ENCODE data around the gene FAM221B. TPM values are rescaled to one million over a fixed set of nuclear protein-coding genes. Genes with fewer than 3 reads are reported as not detected.

FAM221B gene
- total and polyA plus RNA-seq, 2 experiments from 2014 or later: 0.47 TPM; not detected in 1

DNA sequence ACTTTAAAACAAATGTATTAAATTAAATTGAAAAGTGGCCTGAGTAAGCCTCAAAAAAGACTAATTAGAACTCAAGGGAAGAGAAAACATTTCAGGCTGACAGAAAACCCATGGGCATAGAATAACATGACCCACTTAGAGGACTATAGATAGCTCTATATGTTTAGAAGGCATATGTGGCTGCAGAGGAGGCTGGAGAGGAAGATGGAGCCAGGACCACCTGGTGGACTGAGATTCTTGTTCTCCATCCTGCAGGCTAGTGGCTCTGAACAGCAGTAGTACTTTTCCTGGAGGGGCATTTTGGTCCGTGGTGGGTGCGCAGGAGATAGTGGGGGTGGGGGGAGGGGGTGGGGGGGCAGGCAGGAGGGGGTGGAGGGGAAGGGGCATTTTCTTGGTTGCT, 47.5 kb downstream of the FAM221B start:
- no peak overlapping the region for H3K27ac ChIP-seq (ENCODE audit: low read depth)
- TF ChIP-seq CREB1 (CRISPR knock-in tag; IDR thresholded peaks at IDR 0.05; ENCODE audit: low read depth) (no peak), JUNB (IDR thresholded peaks at IDR 0.05; ENCODE audit: unreplicated experiment) (no peak), EZH2phosphoT487 (IDR thresholded peaks at IDR 0.05; ENCODE audit: unreplicated experiment) (no peak), POLR2AphosphoS5 (IDR thresholded peaks at IDR 0.05; ENCODE audit: low read depth) (no peak)
- TF ChIP-seq, protein P1, sequence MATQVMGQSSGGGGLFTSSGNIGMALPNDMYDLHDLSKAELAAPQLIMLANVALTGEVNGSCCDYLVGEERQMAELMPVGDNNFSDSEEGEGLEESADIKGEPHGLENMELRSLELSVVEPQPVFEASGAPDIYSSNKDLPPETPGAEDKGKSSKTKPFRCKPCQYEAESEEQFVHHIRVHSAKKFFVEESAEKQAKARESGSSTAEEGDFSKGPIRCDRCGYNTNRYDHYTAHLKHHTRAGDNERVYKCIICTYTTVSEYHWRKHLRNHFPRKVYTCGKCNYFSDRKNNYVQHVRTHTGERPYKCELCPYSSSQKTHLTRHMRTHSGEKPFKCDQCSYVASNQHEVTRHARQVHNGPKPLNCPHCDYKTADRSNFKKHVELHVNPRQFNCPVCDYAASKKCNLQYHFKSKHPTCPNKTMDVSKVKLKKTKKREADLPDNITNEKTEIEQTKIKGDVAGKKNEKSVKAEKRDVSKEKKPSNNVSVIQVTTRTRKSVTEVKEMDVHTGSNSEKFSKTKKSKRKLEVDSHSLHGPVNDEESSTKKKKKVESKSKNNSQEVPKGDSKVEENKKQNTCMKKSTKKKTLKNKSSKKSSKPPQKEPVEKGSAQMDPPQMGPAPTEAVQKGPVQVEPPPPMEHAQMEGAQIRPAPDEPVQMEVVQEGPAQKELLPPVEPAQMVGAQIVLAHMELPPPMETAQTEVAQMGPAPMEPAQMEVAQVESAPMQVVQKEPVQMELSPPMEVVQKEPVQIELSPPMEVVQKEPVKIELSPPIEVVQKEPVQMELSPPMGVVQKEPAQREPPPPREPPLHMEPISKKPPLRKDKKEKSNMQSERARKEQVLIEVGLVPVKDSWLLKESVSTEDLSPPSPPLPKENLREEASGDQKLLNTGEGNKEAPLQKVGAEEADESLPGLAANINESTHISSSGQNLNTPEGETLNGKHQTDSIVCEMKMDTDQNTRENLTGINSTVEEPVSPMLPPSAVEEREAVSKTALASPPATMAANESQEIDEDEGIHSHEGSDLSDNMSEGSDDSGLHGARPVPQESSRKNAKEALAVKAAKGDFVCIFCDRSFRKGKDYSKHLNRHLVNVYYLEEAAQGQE (IDR thresholded peaks at IDR 0.05; ENCODE audit: unreplicated experiment): no peak
- TF ChIP-seq, protein P2, sequence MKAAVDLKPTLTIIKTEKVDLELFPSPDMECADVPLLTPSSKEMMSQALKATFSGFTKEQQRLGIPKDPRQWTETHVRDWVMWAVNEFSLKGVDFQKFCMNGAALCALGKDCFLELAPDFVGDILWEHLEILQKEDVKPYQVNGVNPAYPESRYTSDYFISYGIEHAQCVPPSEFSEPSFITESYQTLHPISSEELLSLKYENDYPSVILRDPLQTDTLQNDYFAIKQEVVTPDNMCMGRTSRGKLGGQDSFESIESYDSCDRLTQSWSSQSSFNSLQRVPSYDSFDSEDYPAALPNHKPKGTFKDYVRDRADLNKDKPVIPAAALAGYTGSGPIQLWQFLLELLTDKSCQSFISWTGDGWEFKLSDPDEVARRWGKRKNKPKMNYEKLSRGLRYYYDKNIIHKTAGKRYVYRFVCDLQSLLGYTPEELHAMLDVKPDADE (IDR thresholded peaks at IDR 0.05): no peak
- TF ChIP-seq, protein P3, sequence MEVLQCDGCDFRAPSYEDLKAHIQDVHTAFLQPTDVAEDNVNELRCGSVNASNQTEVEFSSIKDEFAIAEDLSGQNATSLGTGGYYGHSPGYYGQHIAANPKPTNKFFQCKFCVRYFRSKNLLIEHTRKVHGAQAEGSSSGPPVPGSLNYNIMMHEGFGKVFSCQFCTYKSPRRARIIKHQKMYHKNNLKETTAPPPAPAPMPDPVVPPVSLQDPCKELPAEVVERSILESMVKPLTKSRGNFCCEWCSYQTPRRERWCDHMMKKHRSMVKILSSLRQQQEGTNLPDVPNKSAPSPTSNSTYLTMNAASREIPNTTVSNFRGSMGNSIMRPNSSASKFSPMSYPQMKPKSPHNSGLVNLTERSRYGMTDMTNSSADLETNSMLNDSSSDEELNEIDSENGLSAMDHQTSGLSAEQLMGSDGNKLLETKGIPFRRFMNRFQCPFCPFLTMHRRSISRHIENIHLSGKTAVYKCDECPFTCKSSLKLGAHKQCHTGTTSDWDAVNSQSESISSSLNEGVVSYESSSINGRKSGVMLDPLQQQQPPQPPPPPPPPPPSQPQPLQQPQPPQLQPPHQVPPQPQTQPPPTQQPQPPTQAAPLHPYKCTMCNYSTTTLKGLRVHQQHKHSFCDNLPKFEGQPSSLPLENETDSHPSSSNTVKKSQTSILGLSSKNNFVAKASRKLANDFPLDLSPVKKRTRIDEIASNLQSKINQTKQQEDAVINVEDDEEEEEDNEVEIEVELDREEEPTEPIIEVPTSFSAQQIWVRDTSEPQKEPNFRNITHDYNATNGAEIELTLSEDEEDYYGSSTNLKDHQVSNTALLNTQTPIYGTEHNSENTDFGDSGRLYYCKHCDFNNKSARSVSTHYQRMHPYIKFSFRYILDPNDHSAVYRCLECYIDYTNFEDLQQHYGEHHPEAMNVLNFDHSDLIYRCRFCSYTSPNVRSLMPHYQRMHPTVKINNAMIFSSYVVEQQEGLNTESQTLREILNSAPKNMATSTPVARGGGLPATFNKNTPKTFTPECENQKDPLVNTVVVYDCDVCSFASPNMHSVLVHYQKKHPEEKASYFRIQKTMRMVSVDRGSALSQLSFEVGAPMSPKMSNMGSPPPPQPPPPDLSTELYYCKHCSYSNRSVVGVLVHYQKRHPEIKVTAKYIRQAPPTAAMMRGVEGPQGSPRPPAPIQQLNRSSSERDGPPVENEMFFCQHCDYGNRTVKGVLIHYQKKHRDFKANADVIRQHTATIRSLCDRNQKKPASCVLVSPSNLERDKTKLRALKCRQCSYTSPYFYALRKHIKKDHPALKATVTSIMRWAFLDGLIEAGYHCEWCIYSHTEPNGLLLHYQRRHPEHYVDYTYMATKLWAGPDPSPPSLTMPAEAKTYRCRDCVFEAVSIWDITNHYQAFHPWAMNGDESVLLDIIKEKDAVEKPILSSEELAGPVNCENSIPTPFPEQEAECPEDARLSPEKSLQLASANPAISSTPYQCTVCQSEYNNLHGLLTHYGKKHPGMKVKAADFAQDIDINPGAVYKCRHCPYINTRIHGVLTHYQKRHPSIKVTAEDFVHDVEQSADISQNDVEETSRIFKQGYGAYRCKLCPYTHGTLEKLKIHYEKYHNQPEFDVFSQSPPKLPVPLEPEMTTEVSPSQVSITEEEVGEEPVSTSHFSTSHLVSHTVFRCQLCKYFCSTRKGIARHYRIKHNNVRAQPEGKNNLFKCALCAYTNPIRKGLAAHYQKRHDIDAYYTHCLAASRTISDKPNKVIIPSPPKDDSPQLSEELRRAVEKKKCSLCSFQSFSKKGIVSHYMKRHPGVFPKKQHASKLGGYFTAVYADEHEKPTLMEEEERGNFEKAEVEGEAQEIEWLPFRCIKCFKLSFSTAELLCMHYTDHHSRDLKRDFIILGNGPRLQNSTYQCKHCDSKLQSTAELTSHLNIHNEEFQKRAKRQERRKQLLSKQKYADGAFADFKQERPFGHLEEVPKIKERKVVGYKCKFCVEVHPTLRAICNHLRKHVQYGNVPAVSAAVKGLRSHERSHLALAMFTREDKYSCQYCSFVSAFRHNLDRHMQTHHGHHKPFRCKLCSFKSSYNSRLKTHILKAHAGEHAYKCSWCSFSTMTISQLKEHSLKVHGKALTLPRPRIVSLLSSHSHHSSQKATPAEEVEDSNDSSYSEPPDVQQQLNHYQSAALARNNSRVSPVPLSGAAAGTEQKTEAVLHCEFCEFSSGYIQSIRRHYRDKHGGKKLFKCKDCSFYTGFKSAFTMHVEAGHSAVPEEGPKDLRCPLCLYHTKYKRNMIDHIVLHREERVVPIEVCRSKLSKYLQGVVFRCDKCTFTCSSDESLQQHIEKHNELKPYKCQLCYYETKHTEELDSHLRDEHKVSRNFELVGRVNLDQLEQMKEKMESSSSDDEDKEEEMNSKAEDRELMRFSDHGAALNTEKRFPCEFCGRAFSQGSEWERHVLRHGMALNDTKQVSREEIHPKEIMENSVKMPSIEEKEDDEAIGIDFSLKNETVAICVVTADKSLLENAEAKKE (CRISPR knock-in tag; IDR thresholded peaks at IDR 0.05): no peak
- TF ChIP-seq, protein P4, sequence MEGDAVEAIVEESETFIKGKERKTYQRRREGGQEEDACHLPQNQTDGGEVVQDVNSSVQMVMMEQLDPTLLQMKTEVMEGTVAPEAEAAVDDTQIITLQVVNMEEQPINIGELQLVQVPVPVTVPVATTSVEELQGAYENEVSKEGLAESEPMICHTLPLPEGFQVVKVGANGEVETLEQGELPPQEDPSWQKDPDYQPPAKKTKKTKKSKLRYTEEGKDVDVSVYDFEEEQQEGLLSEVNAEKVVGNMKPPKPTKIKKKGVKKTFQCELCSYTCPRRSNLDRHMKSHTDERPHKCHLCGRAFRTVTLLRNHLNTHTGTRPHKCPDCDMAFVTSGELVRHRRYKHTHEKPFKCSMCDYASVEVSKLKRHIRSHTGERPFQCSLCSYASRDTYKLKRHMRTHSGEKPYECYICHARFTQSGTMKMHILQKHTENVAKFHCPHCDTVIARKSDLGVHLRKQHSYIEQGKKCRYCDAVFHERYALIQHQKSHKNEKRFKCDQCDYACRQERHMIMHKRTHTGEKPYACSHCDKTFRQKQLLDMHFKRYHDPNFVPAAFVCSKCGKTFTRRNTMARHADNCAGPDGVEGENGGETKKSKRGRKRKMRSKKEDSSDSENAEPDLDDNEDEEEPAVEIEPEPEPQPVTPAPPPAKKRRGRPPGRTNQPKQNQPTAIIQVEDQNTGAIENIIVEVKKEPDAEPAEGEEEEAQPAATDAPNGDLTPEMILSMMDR (conservative IDR thresholded peaks at IDR 0.05; ENCODE audit: low read depth in 2 of 2): no peak
- peaks cover 2% of the 10 kb centered on the region; the same call in 2 of the 3 replicates for H3K4me1 Mint-ChIP-seq
- no peaks in the 10 kb centered on the region for H3K36me3 ChIP-seq (ENCODE audit: insufficient read depth)
- H3K4me3 ChIP-seq: no peak overlapping the region
- DNase-seq (ENCODE audit: low spot score): no peak
- no peaks in the 10 kb centered on the region for H3F3A ChIP-seq (replicated peaks; ENCODE audit: low read depth)
- H3K27me3 Mint-ChIP-seq (ENCODE audit: insufficient read depth, low read depth, poor library complexity): no peaks in the 10 kb centered on the region
- no peaks in the 10 kb centered on the region for H3K9me3 Mint-ChIP-seq
- H3K79me2 ChIP-seq (replicated peaks; ENCODE audit: insufficient read depth): no peaks in the 10 kb centered on the region
- H3K4me3 Mint-ChIP-seq: no peak overlapping the region
- H3K4me2 ChIP-seq: no peak overlapping the region
- no peak overlapping the region for H3K27ac Mint-ChIP-seq
- H3K36me3 Mint-ChIP-seq (ENCODE audit: low read depth): peaks cover 12% of the 10 kb centered on the region
- no peak for ATAC-seq
- H4K20me1 ChIP-seq (replicated peaks; ENCODE audit: insufficient read depth): 0 out of 2 replicates have a peak, but pooled peaks cover 3% of the 10 kb centered on the region
- no peaks in the 10 kb centered on the region for H3K9me2 ChIP-seq (ENCODE audit: insufficient read depth)
- H3K4me1 ChIP-seq (ENCODE audit: insufficient read depth): peaks cover 3% of the 10 kb centered on the region
- H3K27me3 ChIP-seq (ENCODE audit: insufficient read depth): no peaks in the 10 kb centered on the region
- no peak overlapping the region for H2AFZ ChIP-seq

Data from GM23338 (cell line).